Fibroblast of skin of back (primary cell): ENCODE results near the gene SIVA1.

Experiments used
- DNase-seq: peaks from one replicate; pipeline ENCODE4 v3.0.0-alpha.2; 2013

Gene SIVA1

DNA sequence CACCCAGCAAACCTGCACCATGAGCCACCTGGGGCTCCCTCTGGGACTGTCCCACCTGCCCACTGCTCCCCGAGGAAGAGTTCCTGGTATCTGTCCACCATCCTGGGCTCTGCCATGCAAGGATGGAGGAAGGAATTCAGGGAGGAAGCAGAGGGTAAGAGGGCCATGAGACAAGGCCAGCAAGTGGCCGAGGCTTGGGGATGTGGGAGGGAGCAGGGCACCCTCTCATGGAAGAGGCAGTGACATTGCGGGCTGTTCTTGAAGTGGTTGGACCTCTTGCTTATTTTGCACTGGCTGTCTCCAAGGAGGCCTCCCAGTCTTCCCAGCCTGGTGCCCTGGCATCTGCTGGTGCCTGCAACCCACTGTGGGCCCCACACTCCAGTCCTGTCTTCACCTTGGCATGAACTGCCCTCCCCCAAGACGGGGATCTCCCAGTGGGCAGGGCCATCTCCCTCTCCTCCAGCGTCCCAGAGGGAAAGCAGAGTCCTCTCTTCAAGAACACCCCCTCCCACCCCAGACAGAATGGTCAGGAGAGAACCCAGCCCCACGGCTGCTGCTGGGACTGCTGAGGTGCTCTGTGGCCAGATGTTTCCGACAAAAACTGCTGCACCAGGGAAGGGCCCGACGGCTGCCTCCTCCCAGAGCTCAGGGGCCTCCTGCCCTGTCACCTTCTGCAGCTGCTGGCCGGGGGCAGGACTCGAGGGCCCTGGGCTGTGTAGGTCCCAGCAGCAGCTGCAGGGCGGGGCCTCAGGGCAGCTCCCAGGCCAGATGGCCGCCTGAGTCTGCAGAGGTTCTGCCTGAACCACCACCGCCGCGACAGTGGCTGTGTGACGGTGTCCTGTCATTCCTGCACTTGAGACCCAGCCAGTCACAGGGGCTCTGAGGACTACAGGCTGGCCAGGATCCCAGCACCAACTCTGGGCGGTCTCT lies 44.4 kb downstream of the SIVA1 start:
- DNase-seq, result no peak

DNA sequence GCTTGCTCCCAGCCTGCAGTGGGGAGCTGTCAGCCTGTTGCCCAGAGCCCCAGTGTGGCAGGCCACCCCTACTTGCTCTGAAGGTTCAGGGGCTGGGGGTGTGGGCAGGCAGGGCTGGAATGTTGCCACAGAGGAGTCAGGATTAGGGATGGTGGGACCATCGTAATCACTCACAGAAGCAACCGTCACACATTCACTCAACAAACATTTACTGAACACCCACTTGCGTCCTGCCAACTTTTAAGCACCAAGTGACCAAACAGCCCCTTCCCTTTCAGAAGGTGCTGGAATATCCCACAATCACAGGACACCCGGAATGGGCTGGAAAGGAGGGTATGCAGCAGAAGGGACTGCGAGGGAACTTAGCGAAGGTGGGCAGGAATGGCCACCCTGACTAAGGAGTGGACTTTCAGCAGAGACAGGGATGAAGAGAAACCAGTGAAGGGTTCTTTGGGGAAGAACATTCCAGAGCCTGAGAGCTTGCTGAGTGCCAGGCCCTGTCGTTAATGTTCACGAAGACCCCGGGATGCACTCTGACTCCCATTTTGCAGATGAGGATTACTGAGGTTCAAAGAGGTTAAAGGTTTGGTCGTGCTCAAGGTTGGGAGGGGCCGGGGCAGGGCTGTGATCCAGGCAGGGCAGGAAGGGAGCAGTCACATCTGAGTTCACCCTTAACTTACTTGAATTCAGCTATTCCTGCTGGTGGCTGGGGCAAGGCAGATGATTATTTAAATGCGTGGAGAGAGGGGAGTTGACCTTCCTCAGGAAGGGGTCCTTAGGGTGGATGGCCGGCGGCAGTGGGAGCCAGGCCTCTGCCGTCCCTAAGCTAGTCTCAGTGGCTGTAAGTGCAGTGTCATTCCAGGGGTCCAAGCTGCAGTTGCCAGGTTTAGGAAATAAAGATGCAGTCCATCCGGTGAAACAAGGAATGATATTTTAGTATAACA lies 45.6 kb downstream of the SIVA1 start:
- no peak for DNase-seq

DNA sequence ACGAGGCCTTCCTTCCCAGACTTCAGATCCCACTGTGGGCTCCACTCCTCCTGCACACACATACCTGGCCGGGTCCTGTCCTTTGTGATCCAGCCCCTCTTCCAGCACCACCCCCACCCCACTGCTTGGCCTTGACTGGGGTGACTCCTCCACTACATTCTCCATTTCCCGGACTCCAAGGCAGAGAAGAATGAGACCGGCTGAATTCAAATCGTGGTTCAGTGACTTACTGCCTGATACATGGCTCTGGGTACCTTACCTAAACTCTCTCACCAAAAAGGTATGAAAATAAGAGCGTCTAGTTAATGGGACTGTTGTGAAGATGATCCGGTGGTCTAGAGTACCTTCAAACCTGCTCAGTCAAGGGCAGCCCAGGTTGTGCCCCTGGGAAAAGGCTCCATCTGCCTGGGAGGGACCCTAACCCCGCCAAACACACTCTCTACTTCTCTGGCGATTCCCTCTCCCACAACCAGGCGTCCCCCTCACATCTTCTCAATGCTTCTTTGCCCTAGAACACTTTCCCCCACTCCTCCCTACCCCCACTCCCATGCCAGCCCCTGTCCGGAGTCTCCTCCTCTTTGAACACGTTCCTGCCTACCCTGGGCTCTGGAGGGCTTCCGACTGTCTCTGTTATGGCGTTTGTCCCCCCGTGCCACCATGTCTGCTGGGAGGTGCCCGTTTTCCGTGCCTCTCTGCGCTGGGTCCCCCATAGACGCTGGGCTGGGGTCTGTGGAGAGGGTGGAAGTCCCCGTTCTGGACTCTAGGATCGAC lies 46.5 kb downstream of the SIVA1 start:
- DNase-seq, result peak; percentile 49

DNA sequence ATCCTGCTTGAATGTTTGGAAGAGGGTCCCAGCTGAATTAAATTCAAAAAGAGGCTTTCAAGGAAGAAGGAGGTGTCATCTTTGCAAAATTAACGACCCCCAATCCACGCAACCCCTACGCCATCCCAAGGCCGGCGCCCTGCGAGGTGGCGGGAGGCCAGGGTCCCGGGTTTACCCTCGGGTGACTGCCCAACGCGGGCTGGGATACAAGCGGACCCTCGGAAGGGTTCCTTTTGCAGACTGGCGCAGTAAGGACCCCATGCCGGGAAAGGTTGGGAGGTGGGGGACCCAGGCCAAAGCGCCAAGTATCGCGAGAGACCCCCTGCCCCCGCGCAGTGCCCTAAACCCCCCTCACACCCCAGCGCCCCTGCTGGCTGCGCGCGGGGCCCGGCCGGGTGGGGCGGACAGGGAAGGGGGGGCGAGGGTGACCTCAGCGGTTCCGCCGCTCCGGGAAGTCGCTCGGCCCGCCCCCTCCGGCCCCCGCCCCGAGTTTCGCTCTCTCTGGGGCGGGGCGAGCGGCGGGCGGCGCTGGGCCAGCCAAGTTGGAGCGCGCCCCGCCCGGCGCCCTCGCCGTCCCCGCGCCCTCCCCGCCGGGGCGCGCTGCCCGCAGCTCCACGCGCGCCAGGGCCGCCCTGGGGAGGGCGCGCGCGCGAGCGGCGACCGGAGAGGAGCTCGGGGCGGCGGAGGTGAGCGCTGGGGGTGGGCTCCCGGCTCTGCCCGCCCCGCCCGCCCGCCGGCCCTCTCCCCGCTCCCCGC lies 47.2 kb downstream of the SIVA1 start:
- peak; percentile 85 for DNase-seq

DNA sequence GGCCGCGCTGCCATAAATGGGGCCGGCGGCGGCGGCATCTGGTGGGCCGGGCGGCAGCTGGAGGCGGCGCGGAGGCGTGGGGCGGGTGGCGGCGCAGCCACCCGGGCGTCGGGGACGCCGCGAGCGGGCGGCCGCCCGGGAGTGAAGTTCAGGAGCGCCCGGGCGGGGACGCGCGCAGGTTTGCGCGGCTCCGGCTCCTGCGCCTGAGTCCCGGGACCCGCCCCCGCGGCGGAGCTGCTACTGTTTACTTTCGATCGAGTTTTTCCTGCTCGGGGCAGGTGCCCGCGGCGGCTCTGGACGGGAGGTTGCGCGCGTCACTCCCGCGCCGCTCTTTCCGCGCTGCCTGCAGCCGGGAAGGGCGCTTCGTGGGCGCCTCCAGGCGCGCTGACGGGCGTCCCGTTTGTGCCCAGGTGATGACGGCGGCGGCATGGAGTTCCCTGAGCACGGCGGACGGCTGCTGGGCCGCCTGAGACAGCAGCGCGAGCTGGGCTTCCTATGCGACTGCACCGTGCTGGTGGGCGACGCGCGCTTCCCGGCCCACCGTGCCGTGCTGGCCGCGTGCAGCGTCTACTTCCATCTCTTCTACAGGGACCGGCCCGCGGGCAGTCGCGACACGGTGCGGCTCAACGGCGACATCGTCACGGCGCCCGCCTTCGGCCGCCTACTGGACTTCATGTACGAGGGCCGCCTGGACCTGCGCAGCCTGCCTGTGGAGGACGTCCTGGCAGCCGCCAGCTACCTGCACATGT lies 48.0 kb downstream of the SIVA1 start, which contains the start of gene ZBTB42:
Gene ZBTB42, plus strand, starts transcription at position 331 of the 749 bp plus-strand sequence. Its CDS starts 97 bp downstream, at position 428.
- DNase-seq, result no peak

DNA sequence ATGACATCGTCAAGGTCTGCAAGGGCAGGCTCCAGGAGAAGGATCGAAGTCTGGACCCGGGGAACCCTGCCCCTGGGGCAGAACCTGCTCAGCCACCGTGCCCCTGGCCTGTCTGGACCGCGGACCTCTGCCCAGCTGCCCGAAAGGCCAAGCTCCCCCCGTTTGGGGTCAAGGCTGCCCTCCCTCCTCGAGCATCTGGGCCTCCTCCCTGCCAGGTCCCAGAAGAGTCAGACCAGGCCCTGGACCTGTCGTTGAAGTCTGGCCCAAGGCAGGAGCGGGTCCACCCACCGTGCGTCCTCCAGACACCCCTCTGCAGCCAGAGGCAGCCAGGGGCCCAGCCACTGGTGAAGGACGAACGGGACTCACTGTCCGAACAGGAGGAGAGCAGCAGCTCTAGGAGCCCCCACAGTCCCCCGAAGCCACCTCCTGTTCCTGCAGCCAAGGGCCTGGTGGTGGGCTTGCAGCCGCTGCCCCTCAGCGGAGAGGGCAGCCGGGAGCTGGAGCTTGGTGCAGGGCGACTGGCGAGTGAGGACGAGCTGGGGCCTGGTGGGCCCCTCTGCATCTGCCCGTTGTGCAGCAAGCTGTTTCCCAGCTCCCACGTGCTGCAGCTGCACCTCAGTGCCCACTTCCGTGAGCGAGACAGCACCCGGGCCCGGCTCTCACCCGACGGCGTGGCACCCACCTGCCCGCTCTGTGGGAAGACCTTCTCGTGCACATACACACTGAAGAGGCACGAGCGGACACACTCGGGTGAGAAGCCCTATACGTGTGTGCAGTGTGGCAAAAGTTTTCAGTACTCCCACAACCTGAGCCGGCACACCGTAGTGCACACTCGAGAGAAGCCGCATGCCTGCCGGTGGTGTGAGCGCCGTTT lies 48.8 kb downstream of the SIVA1 start:
- DNase-seq, result no peak

DNA sequence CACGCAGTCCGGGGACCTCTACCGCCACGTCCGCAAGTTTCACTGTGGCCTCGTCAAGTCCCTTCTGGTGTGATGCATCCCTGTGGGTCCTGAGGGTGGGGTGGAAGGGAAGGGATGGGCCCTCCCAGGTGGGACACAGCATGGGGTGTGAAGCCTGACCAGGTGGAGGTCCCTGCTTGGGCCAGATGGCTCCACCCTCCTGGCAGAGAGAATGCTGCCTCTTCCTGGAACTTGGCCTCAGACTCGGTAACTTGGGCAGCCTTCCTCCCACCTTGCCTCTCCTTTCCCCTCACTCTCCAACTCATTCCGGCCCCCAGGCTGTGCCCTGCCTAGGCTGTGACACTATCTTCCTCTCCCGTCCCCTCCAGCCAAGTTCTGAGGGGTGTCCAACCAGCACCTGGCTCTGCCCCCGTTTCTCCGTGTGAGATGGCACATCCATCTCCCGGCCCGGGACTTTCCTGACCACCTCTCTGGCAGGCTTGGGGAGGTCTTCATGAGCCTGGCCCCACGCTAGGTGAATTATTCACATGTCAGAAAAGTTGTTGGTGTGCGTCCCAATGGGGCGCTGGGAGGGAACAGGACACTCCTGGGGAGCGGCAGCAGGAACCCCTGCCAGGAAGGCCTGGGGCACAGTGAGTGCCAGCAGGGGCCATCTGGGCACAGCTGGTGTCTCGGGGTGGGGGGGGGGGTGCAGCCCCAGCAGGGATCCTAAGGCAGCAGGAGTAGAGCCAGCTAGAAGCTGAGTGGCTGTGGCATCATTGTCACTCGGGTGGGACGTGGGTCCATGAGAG lies 49.6 kb downstream of the SIVA1 start:
- no peak for DNase-seq

DNA sequence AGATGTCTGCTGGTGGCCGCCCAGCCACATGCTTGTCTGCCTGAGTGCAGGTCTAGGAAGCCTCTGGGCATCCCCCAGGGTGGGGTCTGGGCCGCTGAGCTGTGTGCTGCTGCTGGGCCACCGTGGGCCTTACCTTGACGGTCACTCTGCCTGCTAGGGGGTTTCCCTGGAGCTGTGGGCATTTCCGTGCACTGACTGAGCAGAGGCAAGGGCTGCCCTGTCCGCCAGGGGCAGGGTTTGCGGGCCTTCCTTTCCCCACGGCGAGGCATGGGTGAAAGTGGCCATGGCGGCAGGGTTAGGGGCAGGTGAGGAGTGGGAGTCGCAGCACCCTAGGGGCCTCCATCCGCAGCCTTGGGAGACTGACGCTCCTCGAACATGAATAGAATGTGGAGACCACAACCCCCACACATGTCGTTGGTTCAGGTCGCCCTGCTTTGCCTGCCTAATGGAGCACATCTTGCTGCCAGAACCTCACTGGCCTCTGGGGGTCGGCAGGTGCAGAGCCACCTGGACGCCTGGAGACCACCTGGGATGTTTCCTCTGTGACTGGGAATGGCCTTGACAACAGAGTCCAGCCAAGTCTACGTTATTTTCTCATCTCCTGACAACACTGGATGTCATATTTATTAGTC lies 50.4 kb downstream of the SIVA1 start:
- no peak for DNase-seq

DNA sequence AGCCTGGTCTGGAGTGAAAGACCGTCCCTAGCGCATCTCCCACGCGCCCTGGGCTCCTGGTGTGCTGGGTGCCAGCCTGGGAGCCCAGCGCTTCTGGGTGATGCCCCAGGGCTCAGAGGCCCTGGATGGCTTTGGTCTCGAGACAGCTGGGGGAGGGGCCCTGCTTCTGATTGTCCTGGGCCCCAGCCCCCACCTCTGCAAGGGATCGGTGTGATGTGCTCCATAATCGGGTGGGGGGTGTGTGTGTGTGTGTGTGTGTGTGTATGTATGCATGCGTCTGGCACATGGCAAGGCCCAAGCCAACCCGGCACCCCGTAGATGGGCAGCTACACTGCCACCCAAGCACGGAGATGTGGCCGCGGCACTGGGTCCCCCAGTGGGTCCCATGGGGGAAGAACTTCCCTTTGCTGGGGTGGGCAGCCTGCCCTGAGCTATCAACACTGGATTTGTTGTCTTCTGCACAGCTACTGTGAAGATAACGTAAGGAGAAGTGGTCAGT lies 51.0 kb downstream of the SIVA1 start:
- no peak for DNase-seq

DNA sequence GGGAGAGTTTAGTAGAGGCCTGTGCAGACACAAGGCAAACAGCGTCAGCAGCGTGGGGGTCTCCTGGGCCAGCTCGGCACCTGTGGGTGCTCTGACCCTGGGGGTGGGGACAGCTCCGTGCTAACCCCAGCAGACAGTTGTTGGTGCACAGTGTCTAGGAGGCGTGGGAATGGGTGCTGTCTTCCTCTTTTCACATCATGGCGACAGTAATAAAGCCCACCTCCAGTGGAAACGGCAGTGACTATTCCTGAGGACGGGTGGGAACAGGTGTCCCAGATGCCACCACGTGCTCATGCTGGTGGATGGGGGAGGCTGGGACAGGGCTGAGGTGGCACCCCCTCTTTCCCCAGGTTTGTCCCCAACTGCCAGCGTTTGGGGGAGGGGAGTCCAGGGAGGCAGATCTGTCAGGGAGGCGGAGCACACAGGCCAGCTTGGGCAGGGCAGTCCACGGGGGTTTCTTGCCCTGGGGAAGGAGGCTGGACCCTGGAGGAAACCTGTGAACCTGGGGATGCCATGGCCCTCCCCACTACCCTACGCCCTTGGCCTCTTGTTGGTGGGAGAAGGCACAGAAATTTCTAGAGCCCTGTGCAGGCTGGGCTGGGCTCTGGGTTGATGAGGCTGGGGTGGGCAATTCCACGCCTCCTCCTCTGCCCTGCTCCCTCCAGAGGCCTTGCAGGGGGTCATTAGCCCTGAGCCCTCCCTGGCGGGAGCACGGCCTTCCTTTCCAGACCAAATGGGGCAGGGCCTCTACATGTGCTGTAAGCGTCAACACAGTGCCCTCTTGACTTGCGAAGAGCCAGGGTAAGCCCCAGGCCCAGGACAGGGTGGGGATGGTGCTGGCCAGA lies 51.8 kb downstream of the SIVA1 start:
- no peak for DNase-seq

DNA sequence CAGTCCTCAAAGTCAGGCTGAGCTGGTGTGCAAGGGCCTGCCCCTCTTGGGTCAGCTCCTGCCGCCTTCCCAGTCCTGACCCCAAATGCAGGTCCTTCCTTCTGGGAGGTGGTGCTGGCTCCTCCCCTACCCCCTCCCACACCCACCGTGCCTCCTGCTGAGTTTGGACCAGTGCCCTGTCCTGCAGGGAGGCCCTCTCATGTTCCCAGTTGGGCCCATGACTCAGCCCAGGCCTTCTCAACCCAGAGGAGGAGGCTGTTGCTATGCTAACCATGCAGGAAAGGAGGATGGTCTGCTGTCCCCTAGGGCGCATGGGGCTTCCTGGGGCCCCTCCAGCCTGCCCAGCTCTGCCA lies 52.4 kb downstream of the SIVA1 start:
- DNase-seq, result peak; percentile 94

DNA sequence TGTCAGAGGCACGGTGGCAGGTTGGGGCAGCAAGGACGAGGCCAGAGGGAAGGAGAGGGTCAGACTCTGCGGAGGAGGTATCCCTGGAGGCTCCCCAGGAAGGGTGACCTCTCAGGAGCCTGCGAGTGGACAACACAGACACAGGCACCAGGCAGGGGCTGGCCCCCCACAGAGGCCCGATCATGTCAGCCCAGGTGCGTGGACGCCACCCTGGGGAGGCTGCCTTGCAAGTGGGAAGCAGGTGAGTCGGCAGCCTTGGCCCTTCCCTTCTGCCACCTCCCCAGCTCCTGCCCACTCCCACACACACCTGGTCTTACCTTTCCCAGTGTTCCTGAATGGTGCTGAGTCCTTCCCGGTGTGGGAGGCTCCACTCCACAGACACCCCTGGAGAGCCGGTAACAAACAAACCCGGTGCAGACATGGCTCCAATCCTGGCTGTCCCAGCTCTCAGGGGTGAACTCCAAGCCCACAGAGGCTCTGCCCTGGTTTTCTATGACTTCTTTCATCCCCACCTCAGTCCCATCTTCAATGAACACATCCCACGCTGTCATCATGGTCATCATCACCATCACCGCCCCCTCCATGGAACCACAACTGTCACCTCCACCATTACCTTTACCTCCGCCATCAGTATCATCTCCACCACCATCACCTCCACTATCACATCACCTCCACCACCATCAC lies 53.1 kb downstream of the SIVA1 start:
- DNase-seq, result no peak

DNA sequence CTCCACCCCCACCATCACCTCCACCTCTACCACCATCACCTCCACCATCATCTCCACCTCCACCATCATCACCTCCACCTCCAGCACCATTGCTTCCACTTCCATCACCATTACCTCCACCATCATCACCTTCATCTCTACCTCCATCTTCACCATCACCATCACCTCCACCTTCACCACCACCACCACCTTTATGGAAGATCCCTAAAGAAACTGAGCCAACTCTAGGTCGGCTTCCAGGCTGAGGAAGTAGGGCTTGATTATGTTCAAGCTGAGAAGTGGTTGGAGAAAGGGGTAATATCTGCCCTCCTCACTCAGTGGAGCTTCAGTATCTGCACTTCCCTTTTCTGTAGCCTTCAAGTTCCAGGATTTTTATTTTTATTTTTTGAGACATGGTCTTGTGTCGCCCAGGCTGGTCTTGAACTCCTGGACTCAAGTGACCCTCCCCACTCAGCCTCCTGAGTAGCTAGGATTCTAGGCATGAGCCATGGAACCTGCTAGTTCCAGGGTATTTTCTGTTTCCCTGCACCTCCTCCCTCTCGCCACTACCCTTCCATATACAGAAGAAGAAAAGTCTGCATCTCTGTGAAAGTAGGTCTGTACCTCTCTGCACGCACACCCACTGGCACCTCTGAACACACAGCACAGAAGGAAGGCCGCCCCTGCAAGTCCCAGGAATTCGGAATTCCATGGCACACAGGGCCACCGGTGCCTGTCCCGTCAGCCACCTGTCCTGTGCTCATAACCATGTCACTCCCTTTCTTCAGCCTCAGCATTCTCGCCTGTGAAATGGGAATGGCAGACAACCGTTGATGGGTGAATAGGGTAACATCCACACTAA lies 53.9 kb downstream of the SIVA1 start:
- DNase-seq, result no peak

DNA sequence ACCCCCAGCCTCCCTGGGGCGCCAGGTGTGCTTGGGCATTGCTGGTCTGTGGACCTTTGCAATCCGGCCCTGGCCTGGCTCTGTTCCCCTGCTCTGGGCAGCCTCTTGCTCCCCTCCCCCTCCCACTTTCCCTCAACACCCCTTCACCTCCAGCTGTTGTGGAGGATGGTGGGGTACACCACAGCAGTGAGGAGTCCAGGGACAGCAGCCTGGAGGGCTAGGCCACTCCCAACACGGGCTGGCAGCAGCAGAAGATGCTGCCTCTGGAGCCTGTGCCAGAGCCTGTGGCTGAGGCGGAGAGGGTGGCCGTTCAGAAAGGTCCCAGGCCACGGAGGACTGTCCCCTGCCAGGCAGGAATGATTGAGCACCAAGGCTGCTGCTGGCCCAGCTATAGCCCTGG lies 55.5 kb downstream of the SIVA1 start:
- DNase-seq, result no peak
